HG03442 (cell line): ENCODE results near the gene SLC25A1.
"Not testable (repeated sequence)": the region's sequence is repeated elsewhere in the genome, so short reads cannot be mapped to it uniquely, and the experiment has no call there.

Source experiments
- ATAC-seq: cut with Tn5 transposase; IDR thresholded peaks from one replicate; pipeline ENCODE4 v1.9.1; 2021; ENCODE audit warnings: mild to moderate bottlenecking, moderate library complexity; ENCODE audit not compliant: unreplicated experiment

SLC25A1 gene

DNA sequence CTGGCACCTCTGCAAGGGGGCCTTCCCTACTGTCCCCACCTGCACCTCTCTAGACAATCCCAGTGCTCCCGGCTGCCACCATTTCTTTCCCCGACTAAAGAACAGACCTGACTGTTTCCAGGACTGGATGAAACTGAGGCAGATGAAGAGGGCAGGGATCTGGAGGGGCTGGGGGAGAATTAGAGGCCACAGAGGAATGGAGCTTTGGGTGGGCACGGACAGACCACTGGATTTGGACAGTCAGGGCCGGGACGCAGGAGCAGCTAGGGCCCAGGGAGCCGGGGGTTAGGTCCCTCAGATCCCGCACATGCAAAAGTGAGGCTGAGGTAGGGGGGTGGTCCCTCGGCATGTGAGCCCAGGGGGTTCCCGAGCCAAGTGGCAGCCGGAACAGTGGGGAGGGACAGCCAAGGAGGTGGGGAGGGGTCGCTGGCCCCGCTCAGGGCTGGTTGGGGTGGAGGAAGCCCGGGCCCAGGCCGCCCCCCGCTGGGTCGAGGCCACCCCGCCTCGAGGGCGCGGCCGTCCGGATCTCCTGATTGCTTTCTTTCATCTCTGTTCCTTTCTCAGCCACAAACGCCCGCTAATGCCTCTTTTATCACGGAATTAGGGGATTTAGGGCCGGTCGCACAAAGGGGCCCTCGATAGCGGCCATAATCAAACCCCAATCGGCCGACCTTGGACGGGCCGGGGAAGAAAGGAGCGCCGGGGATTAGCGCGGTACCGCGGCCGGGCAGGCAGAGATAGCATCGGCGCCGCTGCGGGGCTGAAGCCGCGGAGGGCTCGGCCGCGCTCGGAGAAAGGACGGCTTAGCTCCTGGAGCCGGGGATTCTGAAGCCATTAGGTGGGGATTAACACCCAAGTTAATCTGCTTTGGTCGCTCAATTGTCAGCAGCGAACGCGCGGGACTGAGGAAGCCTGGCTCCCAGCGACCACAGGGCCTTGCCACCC is 9.3 kb downstream of the SLC25A1 start:
- no peak for ATAC-seq

DNA sequence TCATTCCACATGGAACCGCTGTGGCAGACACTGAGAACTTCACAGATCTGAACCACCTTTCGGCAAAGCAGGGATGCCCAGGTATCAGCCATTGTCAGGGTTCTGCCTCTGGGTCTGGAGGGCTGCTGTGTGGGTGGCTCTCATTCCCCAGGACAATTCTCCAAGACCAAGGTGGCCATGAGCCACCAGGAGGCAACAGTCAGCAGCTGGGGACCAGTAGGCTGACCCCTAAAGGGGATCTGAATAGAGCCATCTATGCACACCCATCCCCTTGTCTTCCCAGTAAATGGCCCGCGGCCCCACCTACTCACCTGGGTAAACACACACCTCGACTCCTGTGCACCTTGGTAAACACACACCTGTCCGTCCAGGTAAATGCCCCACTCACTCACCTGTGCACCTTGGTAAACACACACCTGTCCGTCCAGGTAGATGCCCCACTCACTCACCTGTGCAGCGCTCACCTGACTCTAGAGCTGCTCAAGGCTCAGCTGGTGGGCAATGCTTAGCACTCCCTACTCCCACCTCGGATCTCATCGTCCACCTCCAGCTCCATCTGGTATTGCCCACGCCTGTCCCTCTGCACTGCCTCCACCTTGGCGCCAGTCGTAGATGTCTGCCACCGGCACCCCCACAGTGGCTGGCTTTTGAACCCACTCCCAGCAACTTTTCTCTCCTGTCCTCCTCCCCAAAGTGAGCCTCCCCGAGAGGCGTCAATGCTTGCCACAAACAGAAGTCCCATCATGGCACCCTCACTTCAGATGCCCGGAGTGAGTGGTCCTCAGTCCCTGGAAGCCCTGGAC is 10.2 kb downstream of the SLC25A1 start:
- no peak for ATAC-seq

DNA sequence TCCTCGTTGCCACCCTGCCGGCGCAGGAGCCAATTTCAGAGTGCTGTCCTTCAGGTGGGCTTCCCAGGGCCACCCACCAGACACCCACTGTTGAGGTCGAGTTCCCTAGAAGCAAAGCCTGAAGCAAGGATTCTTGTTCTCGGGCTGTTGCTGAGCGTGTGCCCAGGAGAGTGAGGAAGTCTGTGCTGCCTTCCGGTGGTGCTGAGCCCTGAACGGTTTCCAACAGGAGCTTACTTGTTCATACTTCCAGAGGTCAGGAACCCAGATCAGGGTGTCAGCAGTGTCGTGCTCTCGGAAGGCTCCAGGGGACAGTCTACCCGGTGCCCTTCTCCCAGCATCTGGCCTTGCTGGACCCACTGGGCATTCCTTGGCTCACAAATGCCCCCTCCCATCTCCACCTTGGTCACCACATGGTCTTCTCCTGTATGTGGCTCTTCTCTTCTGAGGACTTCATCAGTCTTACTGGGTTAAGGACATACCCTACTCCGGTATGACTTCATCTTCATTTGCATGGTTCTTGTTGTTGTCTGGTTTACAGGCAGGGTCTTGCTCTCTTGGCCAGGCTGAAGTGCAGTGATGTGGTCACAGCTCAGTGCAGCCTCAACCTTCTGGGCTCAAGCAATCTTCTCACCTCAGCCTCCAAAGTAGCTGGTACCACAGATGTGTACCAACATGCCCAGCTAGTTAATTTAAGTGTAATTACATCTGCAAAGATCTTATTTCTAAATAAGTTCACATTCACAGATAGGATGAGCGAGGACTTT is 11.2 kb downstream of the SLC25A1 start:
- no peak for ATAC-seq

DNA sequence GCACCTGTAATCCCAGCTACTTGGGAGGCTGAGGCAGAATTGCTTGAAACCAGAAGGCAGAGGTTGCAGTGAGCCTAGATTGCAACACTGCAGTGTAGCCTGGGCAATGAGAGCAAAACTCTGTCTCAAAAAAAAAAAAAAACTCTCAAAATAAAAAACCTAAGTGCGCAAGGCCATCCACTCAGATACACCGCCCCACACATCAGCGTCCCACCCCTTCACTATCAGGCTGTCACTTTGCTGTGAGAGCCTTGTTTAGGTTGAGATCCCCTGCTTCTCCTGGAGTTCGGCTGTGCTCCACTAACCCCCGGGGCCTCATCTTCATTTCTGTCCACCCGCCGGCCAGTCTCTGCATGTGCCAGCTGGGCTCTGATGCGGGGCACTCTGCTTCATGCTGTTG is 12.1 kb downstream of the SLC25A1 start:
- no peak for ATAC-seq

DNA sequence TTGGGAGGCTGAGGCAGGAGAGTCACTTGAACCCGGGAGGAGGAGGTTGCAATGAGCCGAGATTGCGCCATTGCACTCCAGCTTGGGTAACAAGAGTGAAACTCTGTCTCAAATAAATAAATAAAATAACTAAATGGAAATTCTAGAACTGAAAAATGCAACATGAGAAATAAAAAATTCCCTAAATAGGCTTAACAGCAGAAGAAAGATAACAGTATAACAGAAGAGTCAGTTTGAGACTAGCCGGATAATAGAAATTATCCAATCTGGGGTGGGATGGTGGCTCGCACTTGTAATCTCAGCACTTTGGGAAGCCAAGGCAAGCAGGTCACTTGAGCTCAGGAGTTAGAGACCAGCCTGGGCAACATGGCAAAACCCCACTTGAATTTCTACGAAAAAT is 14.1 kb downstream of the SLC25A1 start:
- ATAC-seq = no peak

DNA sequence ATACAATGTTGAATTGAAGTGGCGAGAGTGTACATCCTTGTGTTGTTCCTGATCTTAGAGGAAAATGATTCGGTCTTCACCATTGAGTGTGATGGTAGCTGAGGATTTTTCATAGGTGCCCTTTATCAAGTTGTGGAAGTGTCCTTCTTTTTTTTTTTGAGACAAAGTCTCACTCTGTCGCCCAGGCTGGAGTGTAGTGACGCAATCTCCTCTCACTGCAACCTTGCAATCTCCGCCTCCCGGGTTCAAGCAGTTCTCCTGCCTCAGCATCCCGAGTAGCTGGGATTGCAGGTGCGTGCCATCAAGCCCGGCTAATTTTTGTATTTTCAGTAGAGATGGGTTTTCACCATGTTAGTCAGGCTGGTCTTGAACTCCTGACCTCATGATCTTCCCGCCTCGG is 19.9 kb downstream of the SLC25A1 start:
- not testable (repeated sequence) for ATAC-seq

DNA sequence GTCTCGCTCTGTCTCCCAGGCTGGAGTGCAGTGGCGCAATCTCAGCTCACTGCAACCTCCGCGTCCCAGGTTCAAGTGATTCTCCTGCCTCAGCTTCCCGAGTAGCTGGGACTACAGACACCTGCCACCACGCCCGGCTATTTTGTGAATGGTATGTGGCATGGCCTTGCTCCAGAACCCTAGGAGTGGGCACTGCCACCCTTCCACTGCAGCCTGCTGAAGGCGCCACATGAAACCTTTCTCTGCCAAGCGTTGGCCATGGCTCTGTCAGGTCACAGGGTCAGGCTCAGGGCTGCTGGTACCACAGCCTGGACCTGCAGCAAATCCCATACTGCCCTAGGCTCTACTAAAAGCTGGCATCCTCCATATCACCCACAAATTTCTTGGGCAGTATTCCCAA is 22.4 kb downstream of the SLC25A1 start:
- not testable (repeated sequence) for ATAC-seq

DNA sequence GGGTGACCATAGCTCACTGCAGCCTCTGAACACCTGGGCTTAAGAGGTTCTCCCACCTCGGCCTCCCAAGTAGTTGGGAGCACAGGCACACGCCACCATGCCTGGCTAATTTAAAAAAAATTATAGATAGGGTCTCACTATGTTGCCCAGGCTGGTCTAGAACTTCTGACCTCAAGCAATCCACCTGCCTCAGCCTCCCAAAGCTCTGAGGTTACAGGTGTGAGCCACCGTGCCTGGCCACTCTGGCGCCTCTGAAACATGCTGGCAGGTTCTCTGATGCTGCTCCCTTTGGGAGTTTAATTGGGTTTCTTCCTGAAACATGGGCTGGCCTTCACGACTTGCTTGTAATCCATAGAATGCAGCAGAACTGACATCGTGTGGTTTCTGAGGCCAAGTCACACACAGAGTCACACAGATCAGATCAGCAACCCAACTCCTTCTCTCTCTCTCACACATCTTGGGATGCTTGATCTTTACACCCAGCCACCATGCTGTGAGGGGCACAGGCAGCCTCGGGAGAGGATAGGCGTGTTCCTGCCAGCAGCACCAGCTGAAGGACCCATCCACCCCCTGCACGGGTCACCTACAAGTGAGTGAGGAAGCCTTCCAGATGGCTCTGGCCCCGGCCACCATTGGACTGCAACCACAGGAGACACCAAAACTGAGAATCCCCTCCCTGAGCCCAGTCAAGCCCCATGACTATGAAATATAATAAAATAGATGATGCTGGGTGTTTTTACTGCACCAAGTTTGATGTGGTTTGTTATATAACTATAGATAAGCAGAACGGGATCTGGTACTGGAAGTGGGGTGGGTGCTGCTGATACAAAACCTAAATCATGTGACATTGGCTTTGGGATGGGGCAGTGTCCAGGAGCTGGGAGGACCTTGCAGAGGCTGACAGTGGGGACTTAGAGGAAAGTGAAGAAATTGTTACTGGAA is 25.3 kb downstream of the SLC25A1 start:
- ATAC-seq = no peak

DNA sequence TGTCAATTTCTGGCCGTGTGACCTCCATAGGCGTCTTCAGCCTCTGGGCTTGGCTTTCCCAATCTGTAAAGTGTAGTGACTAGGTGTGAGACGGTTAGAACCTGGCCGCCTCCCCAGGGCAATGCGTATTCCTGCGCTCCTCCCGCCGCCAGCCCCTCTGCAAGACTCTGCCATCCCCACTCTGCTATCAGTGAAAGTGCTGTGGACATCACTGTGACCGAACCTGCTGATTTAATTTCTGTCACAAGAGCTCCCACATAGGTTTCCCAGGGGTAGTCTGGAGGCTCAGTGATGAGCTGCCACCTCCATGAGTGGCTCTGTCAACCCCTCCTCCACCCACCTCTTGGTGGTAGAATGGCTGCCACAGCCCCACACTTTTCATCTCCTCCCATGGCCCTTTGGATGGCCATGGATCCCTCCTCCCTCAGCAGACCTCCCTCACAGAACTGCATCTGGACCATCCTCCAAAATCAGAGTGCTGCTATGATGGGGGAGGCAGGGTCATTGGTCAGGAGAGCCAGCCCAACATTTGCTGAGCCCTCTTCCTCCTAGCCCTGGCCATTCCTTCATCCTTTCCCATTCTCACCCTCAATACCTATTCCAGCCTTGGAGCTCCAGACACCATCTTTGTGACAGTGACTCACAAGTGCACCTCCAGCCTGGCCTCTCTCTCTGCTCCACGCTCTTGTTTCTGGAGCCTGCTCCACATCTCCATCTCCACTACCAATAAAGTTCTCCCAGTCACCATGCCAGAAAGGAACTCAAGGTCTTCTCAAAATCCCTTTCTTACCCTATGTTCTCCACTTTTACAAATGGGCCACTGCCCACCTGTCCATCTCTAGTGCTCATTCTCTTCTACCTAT is 27.0 kb downstream of the SLC25A1 start:
- ATAC-seq = no peak

DNA sequence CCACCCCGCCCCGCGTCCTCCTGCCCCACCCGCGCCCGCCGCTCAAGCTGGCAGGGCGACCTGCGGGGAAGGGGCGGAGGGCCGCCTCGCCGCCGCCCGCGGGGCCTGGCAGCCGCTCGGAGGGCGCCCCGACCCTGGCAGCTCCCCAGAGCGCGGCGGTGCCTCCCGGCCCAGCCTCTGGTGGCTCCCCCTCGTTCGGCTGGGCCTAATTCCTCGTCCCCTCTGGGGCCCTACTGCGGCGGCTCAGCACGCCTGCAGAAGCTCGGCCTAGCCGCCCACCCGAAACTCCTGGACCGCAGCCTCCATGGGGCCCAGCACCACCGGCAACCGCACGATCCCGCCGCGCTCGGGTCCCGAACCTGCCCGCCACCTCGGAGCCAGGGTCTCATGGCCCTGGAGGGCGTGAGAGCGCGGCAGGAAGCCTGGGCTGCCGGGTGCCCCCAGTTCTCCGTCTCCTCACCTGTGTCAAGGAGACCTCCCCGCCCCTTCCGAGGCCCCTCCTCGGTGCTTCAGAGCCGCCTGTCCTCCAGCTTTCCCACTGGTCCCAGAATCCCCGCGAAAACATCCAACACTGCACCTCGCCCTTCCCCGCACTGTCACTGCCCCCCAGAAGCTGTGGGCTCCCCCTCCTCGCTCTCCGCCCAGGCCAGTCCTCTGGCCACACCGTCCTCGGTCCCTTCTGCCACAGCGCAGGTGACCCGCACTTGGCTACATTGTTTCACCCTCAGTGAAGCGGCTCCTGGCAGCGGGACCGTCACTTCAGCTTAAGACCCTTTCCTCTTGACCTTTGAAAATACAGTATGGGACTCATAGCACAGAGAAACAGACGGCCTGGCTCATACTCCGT is 27.8 kb downstream of the SLC25A1 start:
- no peak for ATAC-seq

DNA sequence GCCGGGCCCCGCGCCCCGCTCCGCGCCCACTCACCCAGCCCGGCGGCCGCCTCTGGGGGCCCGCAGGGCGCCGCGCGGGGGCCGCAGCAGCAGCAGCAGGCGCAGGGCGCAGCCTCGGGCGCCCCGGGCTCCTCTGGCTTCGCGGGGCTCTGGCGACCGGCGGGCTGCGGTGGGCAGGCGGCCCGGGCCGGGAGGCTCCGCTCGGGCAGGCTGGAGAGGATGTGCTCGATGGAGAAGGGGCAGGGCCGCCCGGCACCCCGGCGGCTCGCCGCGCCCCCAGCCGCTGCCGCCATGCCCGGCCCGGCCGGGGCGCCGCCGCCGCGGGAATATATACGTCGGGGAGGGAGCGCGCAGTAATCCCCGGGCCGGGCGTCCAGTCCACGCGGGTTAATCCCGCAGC is 28.5 kb downstream of the SLC25A1 start, which contains the start of gene GSC2:
Gene GSC2 (minus strand): TSS at position 302 of the 400 bp plus-strand sequence. CDS start 9 bp downstream, at position 293.
- ATAC-seq = no peak

DNA sequence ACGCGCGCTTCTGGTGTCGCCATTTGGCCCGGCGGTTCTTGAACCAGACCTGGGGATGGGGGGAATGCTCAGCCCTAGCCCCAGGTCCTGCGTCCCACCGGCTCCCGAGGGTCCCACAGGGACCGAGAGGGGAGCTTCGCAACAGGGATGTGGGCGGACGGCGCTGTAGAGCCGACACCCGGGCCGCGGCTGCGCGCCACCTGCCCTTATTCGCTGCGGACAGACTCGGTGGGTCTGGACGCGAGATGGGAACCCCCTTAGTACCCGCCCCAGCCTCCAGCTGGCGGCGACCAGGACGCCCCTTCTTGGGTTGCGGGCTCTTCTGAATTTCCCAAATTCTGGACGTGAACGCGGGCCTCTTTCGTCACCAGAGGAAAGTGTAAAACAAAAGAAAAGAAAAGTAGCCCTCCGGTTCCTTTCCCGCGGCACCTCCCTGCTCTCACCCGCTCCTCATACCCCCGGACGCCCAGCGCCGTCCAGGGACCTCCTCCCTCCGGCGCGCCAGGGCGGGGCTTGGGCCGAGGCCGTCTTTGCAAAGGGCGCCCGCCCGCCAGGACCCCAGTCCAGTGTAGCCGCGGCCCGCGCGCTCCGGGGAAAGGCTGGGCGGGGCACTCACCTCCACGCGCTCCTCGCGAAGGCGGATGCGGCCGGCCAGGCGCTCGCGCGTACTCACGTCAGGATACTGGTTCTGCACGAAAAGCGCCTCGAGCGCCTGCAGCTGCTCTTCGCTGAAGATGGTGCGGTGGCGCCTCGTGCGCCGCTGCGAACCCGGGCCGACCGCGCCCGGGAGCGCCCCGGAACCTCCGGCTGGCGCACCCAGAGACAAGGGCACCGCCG is 29.3 kb downstream of the SLC25A1 start:
- no peak for ATAC-seq

DNA sequence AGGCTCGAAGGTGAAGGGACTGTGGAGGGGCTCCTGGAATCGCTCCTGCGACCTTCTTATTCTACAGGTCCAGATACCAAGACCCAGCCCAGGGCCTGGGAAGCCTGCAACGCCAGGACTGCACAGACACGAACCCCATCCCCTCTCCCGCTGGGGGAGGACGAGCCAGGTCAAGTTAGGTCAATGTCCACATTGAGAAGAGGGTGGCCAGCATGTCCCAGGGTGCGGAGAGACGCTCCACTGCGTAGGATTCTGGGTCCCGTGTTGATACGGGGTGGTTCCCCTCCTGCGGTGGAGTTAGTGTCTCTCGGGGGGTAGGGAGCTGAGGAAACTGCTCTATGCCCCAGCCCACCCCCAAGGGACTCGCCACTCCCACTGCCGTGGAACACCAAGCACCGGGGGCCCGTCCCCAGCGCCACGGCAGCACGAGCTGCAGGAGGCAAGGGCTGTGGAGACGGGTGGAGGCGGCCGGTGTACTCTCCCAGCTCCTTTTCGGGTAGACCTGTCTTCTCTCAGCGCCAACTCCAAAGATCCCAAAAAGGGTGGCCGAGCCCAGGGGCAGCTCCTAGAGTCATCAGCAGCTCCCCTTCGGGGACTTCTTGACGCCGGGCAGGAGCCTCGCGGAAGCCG is 30.0 kb downstream of the SLC25A1 start:
- ATAC-seq = no peak

DNA sequence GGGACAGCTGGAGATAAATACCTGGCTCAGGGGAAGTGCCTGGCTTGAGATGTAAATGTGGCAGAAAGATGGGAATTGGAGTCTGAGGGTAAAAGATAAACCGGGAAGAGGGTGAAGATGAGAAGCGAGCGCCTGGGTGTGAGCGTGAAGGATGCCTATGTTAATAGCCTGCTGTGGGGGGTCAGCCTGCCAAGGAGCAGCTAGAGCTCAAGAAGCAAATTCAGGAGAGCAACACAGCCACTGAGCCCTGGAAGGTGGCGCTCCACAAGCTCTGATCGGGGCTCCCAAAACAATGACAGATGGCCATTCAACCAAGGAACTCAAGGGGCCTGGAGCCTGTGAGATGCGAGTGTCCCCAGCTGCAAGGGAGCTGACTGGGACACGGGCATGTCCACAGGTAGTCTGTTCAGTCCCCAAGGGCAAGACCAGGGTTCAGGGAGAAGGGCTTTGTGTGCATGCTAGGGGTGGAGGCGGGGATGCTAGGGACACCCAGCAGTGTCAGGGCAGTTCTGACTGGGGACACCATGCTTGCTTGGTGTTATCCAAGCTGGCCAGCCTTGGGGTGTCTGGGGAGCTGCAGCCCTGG is 31.2 kb downstream of the SLC25A1 start:
- ATAC-seq = no peak

DNA sequence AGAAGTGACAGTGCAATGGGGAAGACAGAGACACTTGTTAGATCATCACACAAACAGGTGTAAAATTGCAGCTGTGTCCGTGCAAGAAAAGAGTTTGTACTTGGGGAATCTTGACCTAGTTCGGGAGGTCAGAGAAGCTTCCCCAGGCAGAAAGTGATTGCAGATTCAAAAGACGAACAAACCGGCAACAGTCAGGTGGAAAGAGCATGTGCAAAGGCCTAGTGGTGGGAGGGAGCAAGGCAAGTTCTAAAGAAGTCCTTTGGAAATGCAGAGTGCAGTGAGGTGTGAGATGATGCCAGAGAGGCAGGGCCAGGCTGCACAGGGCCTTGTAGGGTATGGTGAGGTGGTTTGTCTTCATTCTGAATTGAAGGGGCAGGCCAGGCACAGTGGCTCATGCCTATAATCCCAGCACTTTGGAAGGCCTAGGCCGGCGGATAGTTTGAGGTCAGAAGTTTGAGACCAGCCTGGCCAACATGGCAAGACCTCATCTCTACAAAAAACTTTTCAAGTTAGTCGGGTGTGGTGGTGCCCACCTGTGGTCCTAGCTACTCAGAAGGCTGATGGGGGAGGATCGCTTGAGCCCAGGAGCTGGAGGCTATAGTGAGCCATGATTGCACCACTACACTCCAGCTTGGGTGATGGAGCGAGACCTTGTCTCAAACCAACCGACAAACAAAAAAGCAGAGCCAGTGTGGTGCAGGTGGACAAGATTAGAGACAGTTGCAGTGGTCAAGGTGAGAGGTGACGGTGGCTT is 32.1 kb downstream of the SLC25A1 start:
- no peak for ATAC-seq

DNA sequence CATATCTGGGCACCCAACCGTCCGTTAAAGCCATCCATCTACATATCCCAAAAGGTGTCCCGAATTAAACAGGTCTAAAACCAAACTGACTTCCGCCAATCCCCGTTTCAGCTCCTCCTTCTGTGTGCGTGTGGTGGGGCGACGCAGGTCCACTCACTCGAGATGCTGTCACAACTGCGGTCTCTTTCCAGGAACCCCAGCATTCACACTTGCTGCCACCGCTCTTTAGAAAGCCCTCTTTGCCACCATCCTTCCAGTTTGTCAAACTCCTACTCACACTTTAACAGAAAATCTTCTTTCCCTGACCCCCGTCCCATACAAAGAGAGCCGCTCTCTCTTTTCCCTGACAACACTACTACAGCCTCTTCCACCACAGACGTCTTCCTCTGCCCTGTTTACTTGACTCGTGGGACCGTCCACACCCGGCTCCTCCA is 34.6 kb downstream of the SLC25A1 start:
- no peak for ATAC-seq
